Measurements from ENCODE around the gene SLC6A9.

The SLC6A9 gene

GRCh38 chr1:44072821-44073220, 41.6 kb upstream of the SLC6A9 start:
- DNase-seq (ENCODE audit: low read depth) = no peak
- TF ChIP-seq, protein P1, sequence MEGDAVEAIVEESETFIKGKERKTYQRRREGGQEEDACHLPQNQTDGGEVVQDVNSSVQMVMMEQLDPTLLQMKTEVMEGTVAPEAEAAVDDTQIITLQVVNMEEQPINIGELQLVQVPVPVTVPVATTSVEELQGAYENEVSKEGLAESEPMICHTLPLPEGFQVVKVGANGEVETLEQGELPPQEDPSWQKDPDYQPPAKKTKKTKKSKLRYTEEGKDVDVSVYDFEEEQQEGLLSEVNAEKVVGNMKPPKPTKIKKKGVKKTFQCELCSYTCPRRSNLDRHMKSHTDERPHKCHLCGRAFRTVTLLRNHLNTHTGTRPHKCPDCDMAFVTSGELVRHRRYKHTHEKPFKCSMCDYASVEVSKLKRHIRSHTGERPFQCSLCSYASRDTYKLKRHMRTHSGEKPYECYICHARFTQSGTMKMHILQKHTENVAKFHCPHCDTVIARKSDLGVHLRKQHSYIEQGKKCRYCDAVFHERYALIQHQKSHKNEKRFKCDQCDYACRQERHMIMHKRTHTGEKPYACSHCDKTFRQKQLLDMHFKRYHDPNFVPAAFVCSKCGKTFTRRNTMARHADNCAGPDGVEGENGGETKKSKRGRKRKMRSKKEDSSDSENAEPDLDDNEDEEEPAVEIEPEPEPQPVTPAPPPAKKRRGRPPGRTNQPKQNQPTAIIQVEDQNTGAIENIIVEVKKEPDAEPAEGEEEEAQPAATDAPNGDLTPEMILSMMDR (IDR thresholded peaks at IDR 0.05; ENCODE audit: low read depth, low read length, missing control alignments) = no peak
- H3K4me3 ChIP-seq (ENCODE audit: low read depth, low read length) = no peak overlapping the region

GRCh38 chr1:44072204-44072603, 40.9 kb upstream of the SLC6A9 start:
- DNase-seq (ENCODE audit: low read depth) = no peak
- no peak overlapping the region for H3K4me3 ChIP-seq (ENCODE audit: low read depth, low read length)
- TF ChIP-seq, protein P1 (IDR thresholded peaks at IDR 0.05; ENCODE audit: low read depth, low read length, missing control alignments) = no peak

DNA sequence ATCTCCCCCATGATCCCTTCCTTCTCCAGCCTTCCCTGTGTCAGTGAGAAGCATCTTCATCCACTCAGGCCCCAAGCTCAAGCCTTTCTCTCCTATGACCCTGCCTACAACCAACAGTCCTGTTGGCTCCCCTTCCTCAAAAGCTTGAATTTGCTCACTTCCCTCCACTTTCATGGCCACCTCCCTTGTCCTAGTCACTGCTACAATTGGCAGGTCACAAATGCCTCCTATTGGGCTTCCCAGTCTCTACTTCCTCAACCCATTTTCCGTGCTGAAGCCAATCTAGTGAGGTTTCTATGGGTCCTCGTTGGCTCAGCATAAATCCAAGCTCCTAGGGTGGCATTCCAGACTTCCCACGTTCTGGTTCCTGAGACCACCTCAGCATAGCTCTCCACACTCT, 40.2 kb upstream of the SLC6A9 start:
- H3K4me3 ChIP-seq (ENCODE audit: low read depth, low read length) = no peak overlapping the region
- no peak for DNase-seq (ENCODE audit: low read depth)
- TF ChIP-seq, protein P1 (IDR thresholded peaks at IDR 0.05; ENCODE audit: low read depth, low read length, missing control alignments) = no peak

GRCh38 chr1:44068442-44068921, 37.2 kb upstream of the SLC6A9 start:
- DNase-seq (ENCODE audit: low read depth) = peak; percentile 36
- TF ChIP-seq, protein P1 (IDR thresholded peaks at IDR 0.05; ENCODE audit: low read depth, low read length, missing control alignments) = no peak
- H3K4me3 ChIP-seq (ENCODE audit: low read depth, low read length) = no peak overlapping the region

DNA sequence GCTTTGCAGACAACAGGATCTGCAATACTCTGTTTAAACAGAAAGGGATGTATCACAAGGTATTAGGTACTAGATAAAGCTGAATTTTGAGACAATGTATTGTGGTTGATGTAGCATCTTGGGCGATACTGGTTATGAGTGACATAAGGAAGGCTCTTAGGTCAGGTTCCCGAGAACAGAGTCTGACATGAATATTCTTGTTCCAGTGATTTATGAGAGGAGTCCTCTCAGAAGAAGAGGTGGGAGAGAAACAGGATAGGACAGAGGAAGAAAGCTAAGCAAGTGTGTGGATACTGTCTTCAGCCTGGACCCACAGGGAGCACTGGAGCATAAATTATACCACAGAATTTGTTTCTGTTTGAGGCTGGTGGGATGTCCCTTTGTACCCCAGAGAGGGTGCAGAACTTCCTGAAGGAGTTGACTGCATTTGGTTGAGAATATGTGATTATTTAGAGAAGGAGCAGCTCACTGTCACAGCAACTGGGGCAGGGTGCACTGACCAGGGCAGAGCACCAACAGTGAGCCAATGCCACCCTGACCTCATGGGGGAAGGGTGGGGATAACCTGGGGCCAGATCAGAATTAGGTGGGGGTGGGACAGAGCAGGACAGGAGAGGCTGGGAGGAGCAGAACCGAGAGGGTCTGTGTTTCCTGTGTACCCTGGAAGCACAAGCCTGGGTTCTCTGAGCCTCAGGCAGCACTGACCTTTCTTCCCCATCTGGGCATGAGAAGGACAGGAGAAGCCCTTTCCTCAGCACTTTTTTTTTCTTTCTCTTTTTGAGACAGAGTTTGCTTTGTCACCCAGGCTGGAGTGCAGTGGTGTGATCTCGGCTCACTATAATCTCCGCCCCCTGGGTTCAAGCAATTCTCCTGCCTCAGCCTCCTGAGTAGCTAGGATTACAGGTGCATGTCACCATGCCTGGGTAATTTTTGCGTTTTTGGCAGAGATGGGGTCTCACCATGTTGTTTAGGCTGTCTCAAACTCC, 36.3 kb upstream of the SLC6A9 start:
- no peak overlapping the region for H3K4me3 ChIP-seq (ENCODE audit: low read depth, low read length)
- TF ChIP-seq, protein P1 (IDR thresholded peaks at IDR 0.05; ENCODE audit: low read depth, low read length, missing control alignments) = no peak
- DNase-seq (ENCODE audit: low read depth) = no peak

GRCh38 chr1:44062656-44063179, 31.5 kb upstream of the SLC6A9 start:
- no peak overlapping the region for H3K4me3 ChIP-seq (ENCODE audit: low read depth, low read length)
- TF ChIP-seq, protein P1 (IDR thresholded peaks at IDR 0.05; ENCODE audit: low read depth, low read length, missing control alignments) = no peak
- no peak for DNase-seq (ENCODE audit: low read depth)
